Measurements from ENCODE around the gene MYADML2. TPM values are rescaled to one million over a fixed set of nuclear protein-coding genes. Genes with fewer than 3 reads are reported as not detected.

MYADML2 gene
- total RNA-seq, 2 experiments from 2014 or later, result 0.19 TPM; not detected in 1

- no peak overlapping the region for H3K27ac ChIP-seq (ENCODE audit: low read depth, low read length, poor library complexity, severe bottlenecking)
- no peaks in the 10 kb centered on the region for H4K20me1 ChIP-seq (ENCODE audit: insufficient read depth, low read length)
- DNase-seq (ENCODE audit: low spot score), result no peak
- H3K4me2 ChIP-seq (ENCODE audit: low read length), result no peak overlapping the region
- peaks cover 8% of the 10 kb centered on the region; the same call in 1 of the 2 replicates for H3K36me3 ChIP-seq (ENCODE audit: insufficient read depth, low read length)
- BruUV-seq (replicated peaks), result no TSS peak
- intact Hi-C loops (cut with micrococcal nuclease; ENCODE audit: unreplicated experiment), result no loop called here
- CTCF ChIA-PET (ENCODE audit: unreplicated experiment), result interaction anchor here (0.5 to 0.6 kb wide), 2 partner anchors 9 to 26 kb away, joined by 3 to 4 read pairs; no protein-coding TSS in a partner anchor
- H3K4me3 ChIP-seq (ENCODE audit: low read depth, low read length, poor library complexity, severe bottlenecking), result no peak overlapping the region
- no peaks in the 10 kb centered on the region for H3K4me1 ChIP-seq (ENCODE audit: insufficient read depth, low read length, poor library complexity, severe bottlenecking)
- H3K79me2 ChIP-seq (ENCODE audit: insufficient read depth, low read depth, low read length), result no peaks in the 10 kb centered on the region
- no peaks in the 10 kb centered on the region for H3K9me2 ChIP-seq (ENCODE audit: insufficient read depth, low read length)
- no peak overlapping the region for H2AFZ ChIP-seq (ENCODE audit: low read length)
- no peaks in the 10 kb centered on the region for H3K9me3 ChIP-seq (ENCODE audit: low read length)
- no peak for TF ChIP-seq CTCF (conservative IDR thresholded peaks at IDR 0.05; ENCODE audit: low read length)
- TF ChIP-seq EZH2phosphoT487 (IDR thresholded peaks at IDR 0.05; ENCODE audit: borderline replicate concordance, low read depth, low read length), result no peak
- POLR2A ChIA-PET, result interaction anchor here (1.1 kb wide), 1 partner anchor 42 kb away, joined by 3 read pairs; the partner anchor contains the start of gene DCXR
Observed at GRCh38 chr17:81995463-81996231, 48.6 kb upstream of the MYADML2 start.

- BruUV-seq (replicated peaks), result no TSS peak
- H4K20me1 ChIP-seq (ENCODE audit: insufficient read depth, low read length), result no peaks in the 10 kb centered on the region
- H3K79me2 ChIP-seq (ENCODE audit: insufficient read depth, low read depth, low read length), result no peaks in the 10 kb centered on the region
- no peaks in the 10 kb centered on the region for H3K4me1 ChIP-seq (ENCODE audit: insufficient read depth, low read length, poor library complexity, severe bottlenecking)
- POLR2A ChIA-PET, result no interaction called here
- DNase-seq (ENCODE audit: low spot score), result no peak
- no peaks in the 10 kb centered on the region for H3K9me2 ChIP-seq (ENCODE audit: insufficient read depth, low read length)
- H2AFZ ChIP-seq (ENCODE audit: low read length), result no peak overlapping the region
- intact Hi-C loops (cut with micrococcal nuclease; ENCODE audit: unreplicated experiment), result no loop called here
- H3K27ac ChIP-seq (ENCODE audit: low read depth, low read length, poor library complexity, severe bottlenecking), result no peak overlapping the region
- H3K9me3 ChIP-seq (ENCODE audit: low read length), result no peaks in the 10 kb centered on the region
- H3K4me2 ChIP-seq (ENCODE audit: low read length), result no peak overlapping the region
- TF ChIP-seq EZH2phosphoT487 (IDR thresholded peaks at IDR 0.05; ENCODE audit: borderline replicate concordance, low read depth, low read length) (no peak), CTCF (conservative IDR thresholded peaks at IDR 0.05; ENCODE audit: low read length) (no peak)
- CTCF ChIA-PET (ENCODE audit: unreplicated experiment), result no interaction called here
- peaks cover 8% of the 10 kb centered on the region; the same call in 1 of the 2 replicates for H3K36me3 ChIP-seq (ENCODE audit: insufficient read depth, low read length)
- H3K4me3 ChIP-seq (ENCODE audit: low read depth, low read length, poor library complexity, severe bottlenecking), result no peak overlapping the region
Observed at GRCh38 chr17:81994593-81995462, 47.8 kb upstream of the MYADML2 start.
